ENCODE results near the gene BICC1. TPM values are rescaled to one million over a fixed set of nuclear protein-coding genes. Genes with fewer than 3 reads are reported as not detected.

Gene BICC1
- total RNA-seq: 45.9 TPM in 2 replicates

GRCh38 chr10:58512491-58513187 lies at the start of gene BICC1:
Gene BICC1 (plus strand): TSS chr10:58512872. CDS start chr10:58513144, 272 bp downstream.

Other genes with a start within 250 kb of the BICC1 start
- 6.2 and 6.8 TPM in 2 replicates for gene IPMK, start 245.0 kb upstream of the BICC1 start, total RNA-seq
- 23.9 TPM in 2 replicates for gene CISD1, start 243.7 kb upstream of the BICC1 start, total RNA-seq
- 14.0 and 16.8 TPM in 2 replicates for gene UBE2D1, start 177.9 kb upstream of the BICC1 start, total RNA-seq
- gene TFAM, start 127.5 kb upstream of the BICC1 start, total RNA-seq: 18.7 and 35.2 TPM in 2 replicates